ENCODE data around the gene ZNF284.

ZNF284 gene

GRCh38 chr19:44061038-44061437 is 10.9 kb upstream of the ZNF284 start:
- H2BK15ac ChIP-seq (replicated peaks; ENCODE audit: low read depth): no peak overlapping the region
- no peak overlapping the region for H3K27ac ChIP-seq (ENCODE audit: low read depth, low read length)
- H3K4me3 ChIP-seq (ENCODE audit: low read length): no peak overlapping the region
- no peaks in the 10 kb centered on the region for H3K79me2 ChIP-seq (ENCODE audit: control insufficient read depth, insufficient read depth, low read length)
- no peak overlapping the region for H3K18ac ChIP-seq (ENCODE audit: low read length)
- no peak for DNase-seq
- no peak overlapping the region for H3K4ac ChIP-seq (ENCODE audit: low read depth, low read length)
- no peaks in the 10 kb centered on the region for H3K4me1 ChIP-seq (ENCODE audit: control insufficient read depth, low read depth, low read length)
- no peak overlapping the region for H3K4me2 ChIP-seq (ENCODE audit: low read length)
- peaks cover 4% of the 10 kb centered on the region for H3K36me3 ChIP-seq (ENCODE audit: control insufficient read depth, insufficient read depth, low read length)
- H3K27me3 ChIP-seq (ENCODE audit: insufficient read depth, low read length, poor library complexity): no peaks in the 10 kb centered on the region
- no peak overlapping the region for H2BK5ac ChIP-seq (ENCODE audit: low read length)
- no peak overlapping the region for H2BK120ac ChIP-seq (ENCODE audit: low read depth, low read length)
- no peak overlapping the region for H4K5ac ChIP-seq (ENCODE audit: low read length)
- no peak overlapping the region for H3K23ac ChIP-seq (ENCODE audit: low read length)
- no CpG with 5 or more reads among the region's 1 CpG for WGBS (ENCODE audit: extremely low coverage, insufficient coverage, low lambda C conversion rate)
- no peaks in the 10 kb centered on the region for H3K79me1 ChIP-seq (ENCODE audit: low read length)
- no peak overlapping the region for H4K8ac ChIP-seq (ENCODE audit: low read depth, low read length)
- H3K9ac ChIP-seq (ENCODE audit: low read length): no peak overlapping the region
- no peak overlapping the region for H3K56ac ChIP-seq (ENCODE audit: low read length)
- no peak overlapping the region for H2AK5ac ChIP-seq (ENCODE audit: low read length)

- no peak overlapping the region for H2AK5ac ChIP-seq (ENCODE audit: low read length)
- H3K4me1 ChIP-seq (ENCODE audit: control insufficient read depth, low read depth, low read length): no peaks in the 10 kb centered on the region
- no peak overlapping the region for H2BK15ac ChIP-seq (replicated peaks; ENCODE audit: low read depth)
- no peaks in the 10 kb centered on the region for H3K27me3 ChIP-seq (ENCODE audit: insufficient read depth, low read length, poor library complexity)
- H3K27ac ChIP-seq (ENCODE audit: low read depth, low read length): no peak overlapping the region
- peaks cover 10% of the 10 kb centered on the region for H3K36me3 ChIP-seq (ENCODE audit: control insufficient read depth, insufficient read depth, low read length)
- H3K18ac ChIP-seq (ENCODE audit: low read length): no peak overlapping the region
- H3K23ac ChIP-seq (ENCODE audit: low read length): no peak overlapping the region
- no peak overlapping the region for H3K4ac ChIP-seq (ENCODE audit: low read depth, low read length)
- no peaks in the 10 kb centered on the region for H3K79me1 ChIP-seq (ENCODE audit: low read length)
- H3K79me2 ChIP-seq (ENCODE audit: control insufficient read depth, insufficient read depth, low read length): no peaks in the 10 kb centered on the region
- no CpG with 5 or more reads among the region's 3 CpGs for WGBS (ENCODE audit: extremely low coverage, insufficient coverage, low lambda C conversion rate)
- H2BK120ac ChIP-seq (ENCODE audit: low read depth, low read length): no peak overlapping the region
- no peak overlapping the region for H4K8ac ChIP-seq (ENCODE audit: low read depth, low read length)
- H4K5ac ChIP-seq (ENCODE audit: low read length): no peak overlapping the region
- H2BK5ac ChIP-seq (ENCODE audit: low read length): no peak overlapping the region
- DNase-seq: no peak
- H3K56ac ChIP-seq (ENCODE audit: low read length): no peak overlapping the region
- H3K4me3 ChIP-seq (ENCODE audit: low read length): peak overlapping the region; percentile 34
- no peak overlapping the region for H3K9ac ChIP-seq (ENCODE audit: low read length)
- no peak overlapping the region for H3K4me2 ChIP-seq (ENCODE audit: low read length)
These were observed 5.7 kb upstream of the ZNF284 start for GRCh38 chr19:44066305-44066704.

- H3K4ac ChIP-seq (ENCODE audit: low read depth, low read length): no peak overlapping the region
- H3K36me3 ChIP-seq (ENCODE audit: control insufficient read depth, insufficient read depth, low read length): peaks cover 8% of the 10 kb centered on the region
- H2BK5ac ChIP-seq (ENCODE audit: low read length): no peak overlapping the region
- no peak overlapping the region for H3K18ac ChIP-seq (ENCODE audit: low read length)
- H3K4me2 ChIP-seq (ENCODE audit: low read length): no peak overlapping the region
- no peak overlapping the region for H4K5ac ChIP-seq (ENCODE audit: low read length)
- no peak overlapping the region for H2BK15ac ChIP-seq (replicated peaks; ENCODE audit: low read depth)
- H3K79me1 ChIP-seq (ENCODE audit: low read length): no peaks in the 10 kb centered on the region
- H3K27ac ChIP-seq (ENCODE audit: low read depth, low read length): no peak overlapping the region
- no peaks in the 10 kb centered on the region for H3K27me3 ChIP-seq (ENCODE audit: insufficient read depth, low read length, poor library complexity)
- WGBS (ENCODE audit: extremely low coverage, insufficient coverage, low lambda C conversion rate): no CpG with 5 or more reads among the region's 1 CpG
- H3K23ac ChIP-seq (ENCODE audit: low read length): no peak overlapping the region
- no peak overlapping the region for H3K9ac ChIP-seq (ENCODE audit: low read length)
- H3K4me3 ChIP-seq (ENCODE audit: low read length): no peak overlapping the region
- no peaks in the 10 kb centered on the region for H3K4me1 ChIP-seq (ENCODE audit: control insufficient read depth, low read depth, low read length)
- H3K56ac ChIP-seq (ENCODE audit: low read length): no peak overlapping the region
- H2BK120ac ChIP-seq (ENCODE audit: low read depth, low read length): no peak overlapping the region
- no peak for DNase-seq
- H3K79me2 ChIP-seq (ENCODE audit: control insufficient read depth, insufficient read depth, low read length): no peaks in the 10 kb centered on the region
- no peak overlapping the region for H2AK5ac ChIP-seq (ENCODE audit: low read length)
- no peak overlapping the region for H4K8ac ChIP-seq (ENCODE audit: low read depth, low read length)
These were observed 2.5 kb upstream of the ZNF284 start for GRCh38 chr19:44069415-44069814.

GRCh38 chr19:44072543-44073401 is 813 bp downstream of the ZNF284 start:
- Histone ChIP-seq H3K18ac (ENCODE audit: low read length) (no peak overlapping the region), H4K8ac (ENCODE audit: low read depth, low read length) (no peak overlapping the region), H3K27me3 (ENCODE audit: insufficient read depth, low read length, poor library complexity) (no peaks in the 10 kb centered on the region), H3K27ac (ENCODE audit: low read depth, low read length) (no peak overlapping the region), H3K79me1 (ENCODE audit: low read length) (no peaks in the 10 kb centered on the region), H3K9ac (ENCODE audit: low read length) (peak overlapping the region; percentile 8), H2AK5ac (ENCODE audit: low read length) (no peak overlapping the region), H2BK120ac (ENCODE audit: low read depth, low read length) (no peak overlapping the region), H3K23ac (ENCODE audit: low read length) (no peak overlapping the region), H3K4me3 (ENCODE audit: low read length) (no peak overlapping the region), H3K4me1 (ENCODE audit: control insufficient read depth, low read depth, low read length) (no peaks in the 10 kb centered on the region), H2BK15ac (replicated peaks; ENCODE audit: low read depth) (no peak overlapping the region), H3K36me3 (ENCODE audit: control insufficient read depth, insufficient read depth, low read length) (no peaks in the 10 kb centered on the region), H2BK5ac (ENCODE audit: low read length) (no peak overlapping the region), H3K79me2 (ENCODE audit: control insufficient read depth, insufficient read depth, low read length) (no peaks in the 10 kb centered on the region), H3K4ac (ENCODE audit: low read depth, low read length) (no peak overlapping the region), H3K56ac (ENCODE audit: low read length) (no peak overlapping the region), H3K4me2 (ENCODE audit: low read length) (peak overlapping the region; percentile 32), H4K5ac (ENCODE audit: low read length) (no peak overlapping the region)
- DNase-seq: no peak
- no CpG with 5 or more reads among the region's 18 CpGs for whole genome bisulfite sequencing (ENCODE audit: extremely low coverage, insufficient coverage, low lambda C conversion rate)

- Histone ChIP-seq H2AK5ac (ENCODE audit: low read length) (no peak overlapping the region), H3K79me1 (ENCODE audit: low read length) (no peaks in the 10 kb centered on the region), H2BK5ac (ENCODE audit: low read length) (no peak overlapping the region), H3K23ac (ENCODE audit: low read length) (no peak overlapping the region), H3K4me1 (ENCODE audit: control insufficient read depth, low read depth, low read length) (no peaks in the 10 kb centered on the region), H2BK120ac (ENCODE audit: low read depth, low read length) (no peak overlapping the region), H4K8ac (ENCODE audit: low read depth, low read length) (no peak overlapping the region), H2BK15ac (replicated peaks; ENCODE audit: low read depth) (no peak overlapping the region), H3K79me2 (ENCODE audit: control insufficient read depth, insufficient read depth, low read length) (no peaks in the 10 kb centered on the region), H3K4ac (ENCODE audit: low read depth, low read length) (no peak overlapping the region), H3K4me3 (ENCODE audit: low read length) (no peak overlapping the region), H3K36me3 (ENCODE audit: control insufficient read depth, insufficient read depth, low read length) (no peaks in the 10 kb centered on the region), H3K9ac (ENCODE audit: low read length) (no peak overlapping the region), H4K5ac (ENCODE audit: low read length) (no peak overlapping the region), H3K4me2 (ENCODE audit: low read length) (no peak overlapping the region), H3K27me3 (ENCODE audit: insufficient read depth, low read length, poor library complexity) (no peaks in the 10 kb centered on the region), H3K18ac (ENCODE audit: low read length) (no peak overlapping the region), H3K27ac (ENCODE audit: low read depth, low read length) (no peak overlapping the region), H3K56ac (ENCODE audit: low read length) (no peak overlapping the region)
- no peak for DNase-seq
- no CpG with 5 or more reads among the region's 2 CpGs for WGBS (ENCODE audit: extremely low coverage, insufficient coverage, low lambda C conversion rate)
These were observed 4.4 kb downstream of the ZNF284 start for GRCh38 chr19:44076325-44076724.

- Histone ChIP-seq H3K9ac (ENCODE audit: low read length) (no peak overlapping the region), H3K27me3 (ENCODE audit: insufficient read depth, low read length, poor library complexity) (no peaks in the 10 kb centered on the region), H3K4me2 (ENCODE audit: low read length) (no peak overlapping the region), H2BK120ac (ENCODE audit: low read depth, low read length) (no peak overlapping the region), H3K36me3 (ENCODE audit: control insufficient read depth, insufficient read depth, low read length) (no peaks in the 10 kb centered on the region), H2BK5ac (ENCODE audit: low read length) (no peak overlapping the region), H2AK5ac (ENCODE audit: low read length) (no peak overlapping the region), H2BK15ac (replicated peaks; ENCODE audit: low read depth) (no peak overlapping the region), H4K5ac (ENCODE audit: low read length) (no peak overlapping the region), H3K18ac (ENCODE audit: low read length) (no peak overlapping the region), H3K79me1 (ENCODE audit: low read length) (peaks cover 1% of the 10 kb centered on the region), H3K56ac (ENCODE audit: low read length) (no peak overlapping the region), H3K4ac (ENCODE audit: low read depth, low read length) (no peak overlapping the region), H3K4me3 (ENCODE audit: low read length) (no peak overlapping the region), H4K8ac (ENCODE audit: low read depth, low read length) (no peak overlapping the region), H3K23ac (ENCODE audit: low read length) (no peak overlapping the region), H3K79me2 (ENCODE audit: control insufficient read depth, insufficient read depth, low read length) (peaks cover 1% of the 10 kb centered on the region), H3K4me1 (ENCODE audit: control insufficient read depth, low read depth, low read length) (no peaks in the 10 kb centered on the region), H3K27ac (ENCODE audit: low read depth, low read length) (no peak overlapping the region)
- no CpG with 5 or more reads among the region's 4 CpGs for WGBS (ENCODE audit: extremely low coverage, insufficient coverage, low lambda C conversion rate)
- no peak for DNase-seq
These were observed 20.1 kb downstream of the ZNF284 start for GRCh38 chr19:44092108-44092507.
